Suppressor macrophage treated with lipopolysaccharide for 1 hour (primary cell): Measurements from ENCODE around the gene ZNF337.
A peak's percentile ranks its signal among the peaks of the same experiment; 100 is the strongest.
"Not testable (repeated sequence)": the region's sequence is repeated elsewhere in the genome, so short reads cannot be mapped to it uniquely, and the experiment has no call there.

Source experiments
- DNase-seq, 3 donors: peaks; one replicate each; pipeline ENCODE4 v3.0.0-alpha.2; 2020 to 2022

Gene ZNF337

DNA sequence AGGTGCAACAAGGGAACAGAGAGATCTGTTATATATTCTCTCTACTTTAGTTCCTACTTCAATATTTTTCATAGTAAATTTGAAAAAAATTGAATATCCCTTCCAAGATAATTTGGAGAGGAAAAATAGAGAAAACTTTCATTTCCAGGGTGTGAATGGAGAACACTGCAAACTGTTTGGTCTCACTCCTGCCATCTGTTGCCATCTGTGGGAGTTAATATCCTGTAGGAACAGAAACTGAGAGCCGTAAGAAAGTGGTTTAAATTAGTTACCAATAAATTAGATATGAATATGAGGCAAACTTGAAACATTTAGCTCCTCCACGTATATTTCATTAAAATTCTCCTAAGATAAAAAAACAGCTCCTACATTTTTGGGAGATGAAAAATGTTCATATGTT lies 4.2 kb downstream of the ZNF337 start:
- no peak for DNase-seq

DNA sequence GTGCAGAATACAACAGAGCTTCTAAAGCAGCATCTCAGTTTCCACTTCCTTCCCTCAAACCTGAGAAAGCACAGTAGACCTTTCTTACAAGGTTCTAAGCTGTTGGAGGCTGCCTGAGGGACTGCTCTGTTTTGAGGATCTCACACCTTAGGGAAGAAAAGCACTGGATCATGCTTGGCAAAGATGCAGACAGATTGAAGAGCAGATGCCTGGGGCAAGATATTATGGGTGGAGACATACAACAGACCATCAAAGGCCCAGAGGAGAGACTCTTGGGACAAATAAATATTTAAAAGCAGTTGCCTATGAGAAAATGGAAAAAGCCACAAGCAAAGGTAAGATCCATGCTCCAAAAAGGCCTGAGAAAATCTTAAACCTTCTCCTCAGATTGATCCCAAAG lies 6.2 kb downstream of the ZNF337 start:
- no peak for DNase-seq

DNA sequence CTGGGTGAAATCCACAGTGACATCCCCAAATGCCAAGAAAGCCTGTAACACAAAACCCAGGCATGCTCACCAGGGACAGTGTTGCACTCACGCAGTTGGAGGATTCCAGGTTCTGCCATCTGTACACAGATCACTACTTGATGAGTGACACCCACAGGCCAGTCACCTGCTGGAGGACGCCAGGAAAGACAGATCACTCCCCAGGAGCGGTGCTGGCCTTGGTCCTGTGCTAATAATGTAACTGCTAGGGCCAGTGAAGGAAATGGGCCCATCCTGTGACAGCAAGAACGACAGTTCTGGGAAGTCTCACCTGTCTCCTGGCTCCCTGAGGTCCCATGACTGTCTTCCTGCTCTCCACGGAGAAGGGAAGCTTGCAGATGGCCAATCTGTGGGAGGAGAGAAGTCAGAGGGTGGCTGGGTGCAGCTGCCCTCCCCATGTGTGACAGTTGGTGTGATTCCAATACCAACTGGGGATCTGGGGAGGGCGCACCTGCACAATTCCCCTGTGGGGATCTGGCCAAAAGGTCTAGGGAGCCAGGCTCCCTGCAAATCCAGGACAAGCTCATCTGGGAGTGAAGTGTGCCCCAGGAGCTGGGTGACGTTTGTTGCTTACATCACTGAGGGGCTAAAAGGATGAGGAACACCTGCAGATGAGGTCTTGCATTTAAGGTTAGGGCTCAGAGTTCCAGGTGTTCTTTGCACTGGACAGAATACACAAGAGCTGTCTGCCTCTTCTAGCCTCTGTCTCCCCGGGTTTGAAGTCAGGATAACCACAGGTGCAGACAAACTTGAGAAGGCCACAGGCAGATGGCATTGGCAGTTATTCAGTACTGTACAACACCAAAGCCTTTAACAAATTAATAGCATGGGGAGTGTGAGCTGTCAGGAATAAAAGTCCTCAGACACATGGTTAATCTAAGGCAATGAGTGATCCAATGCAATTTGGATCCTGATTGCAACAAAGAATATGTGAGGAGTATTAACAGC lies 10.3 kb downstream of the ZNF337 start:
- no peak for DNase-seq

DNA sequence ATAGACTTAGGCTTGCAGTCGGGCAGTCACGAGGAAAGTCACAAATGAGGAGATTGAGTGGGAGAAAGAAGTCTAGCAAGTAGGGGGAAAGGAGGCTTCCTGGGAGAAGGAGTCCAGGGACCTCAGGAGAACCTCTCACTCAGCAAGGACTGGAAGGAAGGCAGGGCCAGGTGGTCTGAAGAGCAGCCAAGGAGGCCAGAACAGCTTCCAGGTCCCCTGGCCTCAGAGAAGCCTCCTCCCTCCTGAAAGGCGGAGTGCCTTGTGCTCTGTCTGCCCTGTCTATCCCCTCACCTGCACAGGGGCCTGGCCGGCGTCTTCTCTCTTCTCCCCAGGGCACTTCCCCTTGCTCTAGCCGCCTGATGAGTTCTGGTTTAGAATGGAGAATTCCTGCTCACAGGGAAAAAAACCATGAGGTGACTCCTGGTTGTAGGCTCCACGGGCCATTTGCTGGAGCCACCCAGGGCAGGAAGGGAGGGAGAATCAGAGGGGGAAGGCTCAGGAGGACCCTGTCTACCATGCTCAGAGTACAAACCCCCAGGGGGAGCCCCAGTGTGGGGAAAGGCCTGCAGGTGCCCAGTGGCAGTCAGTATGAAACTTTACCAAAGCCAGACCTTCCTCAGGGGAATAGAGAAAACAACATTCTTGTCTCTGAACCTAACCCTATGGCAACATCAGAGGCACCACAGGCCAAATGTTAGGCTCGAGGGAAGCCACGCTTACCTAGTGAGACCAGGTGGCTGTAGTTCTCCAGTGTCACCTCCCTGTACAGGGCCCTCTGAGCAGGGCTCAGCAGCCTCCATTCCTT lies 11.2 kb downstream of the ZNF337 start:
- no peak for DNase-seq

DNA sequence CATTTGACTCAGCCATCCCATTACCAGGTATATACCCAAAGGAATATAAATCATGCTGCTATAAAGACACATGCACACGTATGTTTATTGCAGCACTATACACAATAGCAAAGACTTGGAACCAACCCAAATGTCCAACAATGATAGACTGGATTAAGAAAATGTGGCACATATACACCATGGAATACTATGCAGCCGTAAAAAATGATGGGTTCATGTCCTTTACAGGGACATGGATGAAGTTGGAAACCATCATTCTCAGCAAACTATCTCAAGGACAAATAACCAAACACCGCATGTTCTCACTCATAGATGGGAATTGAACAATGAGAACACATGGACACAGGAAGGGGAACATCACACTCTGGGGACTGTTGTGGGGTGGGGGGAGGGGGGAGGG lies 12.8 kb downstream of the ZNF337 start:
- DNase-seq, result not testable (repeated sequence)

DNA sequence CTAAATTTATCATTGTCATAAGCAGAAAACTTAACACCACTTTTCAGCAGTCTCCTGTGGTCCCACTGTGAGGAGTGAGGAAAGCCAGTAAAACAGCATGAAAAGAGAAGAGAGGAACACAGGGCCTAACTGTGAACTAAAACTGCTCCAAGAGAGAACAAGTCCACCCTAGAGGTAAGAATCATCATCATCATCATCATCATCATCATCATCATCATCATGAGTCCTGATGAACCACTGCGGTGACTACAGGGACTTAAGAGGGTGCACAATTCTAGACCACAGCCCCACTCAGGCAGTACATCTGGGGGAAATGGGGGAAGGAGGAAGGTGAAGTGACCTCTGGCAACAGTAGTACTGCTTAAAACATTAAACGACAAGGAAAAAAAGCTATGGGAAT lies 13.6 kb downstream of the ZNF337 start:
- DNase-seq, result no peak

DNA sequence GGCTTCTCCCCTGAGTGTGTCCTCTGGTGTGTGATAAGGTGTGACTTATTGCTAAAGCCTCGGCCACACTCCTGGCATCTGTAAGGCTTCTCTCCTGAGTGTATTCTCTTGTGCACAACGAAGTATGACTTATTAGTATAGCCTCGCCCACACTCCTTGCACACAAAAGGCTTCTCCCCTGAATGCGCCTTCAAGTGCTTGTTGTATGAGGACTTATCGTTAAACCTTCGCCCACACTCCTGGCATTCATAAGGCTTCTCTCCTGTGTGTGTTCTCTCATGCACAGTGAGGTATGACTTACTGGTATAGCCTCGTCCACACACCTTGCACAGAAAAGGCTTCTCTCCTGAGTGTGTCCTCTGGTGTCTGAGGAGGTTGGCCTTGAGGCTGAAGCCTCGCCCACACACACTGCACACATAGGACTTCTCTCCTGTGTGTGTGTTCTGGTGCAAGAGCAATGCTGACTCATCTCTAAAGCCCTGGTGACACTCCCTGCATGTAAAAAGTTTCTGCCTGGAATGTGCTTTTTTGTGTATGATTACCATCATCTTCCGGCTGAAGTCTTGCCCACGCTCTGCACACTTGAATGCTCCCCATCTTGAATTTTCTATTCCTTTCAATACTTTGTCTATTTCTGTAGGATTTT lies 20.4 kb downstream of the ZNF337 start:
- DNase-seq, result peak in 2 of 3 donors; percentile 34 to 39

DNA sequence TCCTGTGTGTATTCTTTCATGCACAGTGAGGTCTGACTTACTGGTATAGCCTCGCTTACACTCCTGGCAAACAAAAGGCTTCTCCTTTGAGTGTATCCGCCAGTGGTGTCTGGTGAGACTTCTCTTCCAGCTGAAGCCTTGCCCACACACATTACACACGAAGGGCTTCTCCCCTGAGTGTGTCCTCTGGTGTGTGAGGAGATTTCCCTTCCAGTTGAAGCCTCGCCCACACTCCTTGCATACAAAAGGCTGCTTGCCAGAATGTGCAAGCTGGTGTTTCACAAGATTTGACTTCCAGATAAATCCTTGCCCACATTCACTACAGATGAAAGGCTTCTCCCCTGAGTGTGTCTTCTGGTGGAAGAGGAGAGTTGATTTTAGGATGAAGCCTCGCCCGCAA lies 21.5 kb downstream of the ZNF337 start:
- no peak for DNase-seq

DNA sequence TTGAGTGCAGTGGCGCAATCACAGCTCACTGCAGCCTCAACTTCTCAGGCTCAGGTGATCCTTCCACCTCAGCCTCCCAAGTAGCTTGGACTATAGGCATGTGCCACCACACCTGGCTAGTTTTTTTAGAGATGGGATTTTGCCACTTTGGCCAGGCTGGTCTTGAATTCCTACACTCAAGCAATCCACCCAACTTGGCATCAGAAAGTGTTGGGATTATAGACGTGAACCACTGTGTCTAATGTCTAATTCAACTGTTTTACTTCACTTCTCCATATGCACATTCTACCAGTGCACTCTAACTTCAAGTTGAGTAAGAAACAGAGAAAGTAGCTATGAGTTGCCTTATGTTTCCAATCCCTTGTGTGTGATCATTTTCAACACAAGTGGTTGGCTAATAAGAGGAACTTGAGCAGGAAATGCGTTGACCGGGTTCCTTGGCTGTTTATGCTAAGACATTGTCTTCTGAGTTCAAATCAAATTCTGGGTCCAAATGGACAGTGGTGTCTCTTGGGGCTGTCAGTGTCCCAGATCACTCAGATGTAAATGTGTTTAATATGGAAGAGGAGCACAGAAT lies 23.9 kb downstream of the ZNF337 start:
- DNase-seq, result peak; percentile 23 to 32 (median 24)

DNA sequence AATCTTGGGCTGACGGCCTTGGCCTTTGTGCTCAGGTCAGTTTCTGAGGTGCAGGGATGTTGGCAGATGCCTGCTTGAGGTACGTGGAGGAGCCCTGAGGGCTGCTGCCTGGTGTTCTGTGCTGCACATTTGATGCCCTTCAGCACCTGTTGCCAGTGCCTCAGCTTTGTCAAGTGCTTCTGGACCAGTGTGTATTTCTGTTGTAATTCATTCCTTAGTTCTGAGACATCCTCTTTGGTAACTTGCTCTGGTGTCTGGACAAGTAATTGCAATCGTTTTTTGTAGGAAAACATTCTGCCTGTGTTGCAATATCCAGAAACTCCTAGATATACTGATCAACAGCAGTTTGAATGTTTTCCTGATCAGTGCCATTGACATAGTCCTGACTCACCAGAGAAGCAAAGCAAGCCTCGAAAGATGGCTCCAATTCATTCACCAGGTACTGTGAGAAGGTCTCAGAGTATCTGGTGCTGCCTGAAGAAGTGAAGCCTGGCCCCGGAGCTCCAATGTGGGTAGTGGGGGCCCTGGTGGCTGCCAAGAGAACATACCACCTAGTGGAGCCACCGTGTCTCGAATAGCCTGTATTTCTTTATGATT lies 26.7 kb downstream of the ZNF337 start:
- DNase-seq, result no peak

DNA sequence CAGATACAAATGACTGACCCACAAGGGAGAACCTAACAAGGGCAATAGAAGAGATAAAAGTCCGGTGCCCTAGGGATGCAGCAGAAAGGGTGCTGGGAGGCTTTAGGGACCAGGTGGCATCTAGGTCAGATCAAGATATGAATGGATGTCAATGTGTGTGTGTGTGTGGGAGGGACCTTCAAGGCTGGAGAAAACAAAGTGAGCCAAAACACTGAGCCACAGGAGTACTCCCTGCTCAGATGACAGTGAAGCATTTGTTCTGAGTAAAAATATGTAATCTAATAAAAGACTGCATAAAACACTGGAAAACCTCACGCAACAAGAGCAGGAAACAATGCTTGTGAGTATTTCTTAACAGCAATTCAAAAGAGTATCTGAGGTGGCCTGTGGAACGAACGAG lies 28.2 kb downstream of the ZNF337 start:
- no peak for DNase-seq

DNA sequence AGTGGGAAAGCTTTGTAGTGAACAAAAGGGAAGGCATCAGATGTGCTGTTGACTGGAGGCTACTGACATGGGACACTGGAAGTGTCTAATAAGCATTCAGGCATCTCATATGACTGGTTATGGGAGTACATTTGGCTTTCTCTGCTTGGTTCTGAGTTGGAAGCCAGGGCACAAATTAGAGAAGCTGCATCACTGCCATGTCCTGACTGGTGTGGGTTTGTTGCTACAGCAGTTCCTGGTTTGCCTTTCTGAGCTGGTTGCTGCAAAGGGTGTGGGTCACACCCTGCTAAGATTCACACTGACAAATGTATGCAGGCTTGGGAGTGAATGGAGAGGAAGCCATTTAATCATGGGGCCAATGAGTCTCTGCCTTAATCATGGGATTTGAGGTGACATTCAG lies 36.7 kb downstream of the ZNF337 start:
- DNase-seq, result peak in 2 of 3 donors; percentile 2 to 12

DNA sequence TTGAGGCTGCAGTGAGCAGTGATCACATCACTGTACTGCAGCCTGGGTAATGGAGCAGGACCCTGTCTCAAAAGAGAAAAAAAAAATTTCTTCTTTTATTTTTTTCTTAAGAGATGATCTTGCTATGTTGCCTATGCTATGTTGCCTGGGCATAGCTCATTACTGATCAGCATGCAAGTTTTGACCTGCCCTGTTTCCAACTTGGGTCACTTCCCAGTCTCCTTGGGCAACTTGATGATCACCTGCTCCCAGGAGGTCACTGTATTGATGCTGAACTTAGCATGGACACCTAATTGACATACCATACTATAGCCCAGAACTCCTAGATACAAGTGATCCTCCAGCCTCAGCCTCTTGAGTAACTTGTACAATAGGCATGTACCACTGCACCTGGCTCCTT lies 42.2 kb downstream of the ZNF337 start:
- DNase-seq, result no peak

DNA sequence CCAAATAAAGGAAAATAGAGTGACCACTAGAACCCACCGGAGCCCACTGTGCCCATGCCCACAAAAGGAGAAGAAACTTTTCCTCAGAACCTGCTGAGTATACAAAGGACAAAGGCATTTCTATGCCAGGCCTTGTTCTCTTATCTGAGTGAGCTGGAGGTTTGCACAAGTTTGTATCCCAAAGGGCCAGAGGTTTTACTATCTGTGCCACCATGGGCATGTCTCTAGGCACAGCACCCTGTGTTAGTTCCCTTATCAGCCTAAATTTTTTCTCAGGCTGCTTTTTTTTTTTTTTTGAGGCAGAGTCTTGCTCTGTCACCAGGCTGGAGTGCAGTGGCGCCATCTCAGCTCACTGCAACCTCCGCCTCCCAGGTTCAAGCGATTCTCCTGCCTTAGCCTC lies 43.8 kb downstream of the ZNF337 start:
- not testable (repeated sequence) for DNase-seq

DNA sequence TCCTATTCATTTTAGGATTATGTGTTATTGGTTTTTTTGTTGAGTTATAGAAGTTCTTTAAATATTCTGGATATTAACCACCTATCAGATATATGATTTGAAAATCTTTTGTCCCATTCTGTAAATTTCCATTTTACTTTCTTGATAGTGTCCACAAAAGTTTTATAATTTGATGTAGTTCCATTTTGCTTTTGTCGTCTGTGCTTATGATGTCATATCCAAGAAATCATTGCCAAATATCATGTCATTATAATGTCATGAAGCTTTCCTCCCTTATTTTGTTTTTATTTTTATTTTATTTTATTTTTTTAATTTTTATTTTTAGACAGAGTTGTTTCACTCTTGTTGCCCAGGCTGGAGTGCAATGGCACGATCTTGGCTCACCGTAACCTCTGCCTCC lies 51.8 kb downstream of the ZNF337 start:
- no peak for DNase-seq

DNA sequence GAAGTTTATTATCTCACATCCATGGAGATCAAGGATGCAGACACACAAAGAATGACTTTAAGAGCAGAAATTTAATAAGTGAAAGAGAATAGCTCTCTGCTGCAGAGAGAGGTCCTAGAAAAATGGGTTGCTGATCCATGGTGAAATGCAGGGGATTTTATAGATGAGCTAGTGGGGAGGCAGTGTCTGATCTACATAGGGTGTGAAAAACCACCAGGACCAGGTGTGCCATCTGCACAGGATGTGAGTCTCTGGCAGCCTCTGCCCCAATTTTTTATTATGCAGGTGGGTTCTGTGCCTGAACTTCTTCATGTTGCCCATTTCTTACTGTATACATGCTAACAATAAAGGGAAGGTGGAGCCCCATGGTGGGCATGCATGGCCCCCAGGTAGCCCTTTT lies 52.9 kb downstream of the ZNF337 start:
- DNase-seq, result no peak

DNA sequence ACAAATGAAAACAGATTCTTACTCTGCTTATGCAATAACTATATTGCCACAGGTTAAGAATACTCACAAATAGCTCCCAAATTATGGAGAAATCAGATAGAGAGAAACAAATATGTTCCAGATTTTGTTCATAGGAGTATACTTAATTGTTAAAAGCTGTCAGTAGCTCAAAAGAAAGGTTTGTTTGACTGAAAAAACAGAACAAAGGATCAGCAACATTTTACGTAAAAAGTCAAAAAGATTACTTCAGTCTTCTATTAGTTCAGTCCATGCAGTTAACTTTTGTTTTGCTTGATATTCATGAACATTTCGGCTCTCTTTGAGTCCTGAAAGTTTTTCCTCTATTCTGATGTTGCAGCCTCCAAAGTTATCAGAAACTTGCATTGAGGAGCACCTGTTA lies 59.4 kb downstream of the ZNF337 start:
- no peak for DNase-seq

DNA sequence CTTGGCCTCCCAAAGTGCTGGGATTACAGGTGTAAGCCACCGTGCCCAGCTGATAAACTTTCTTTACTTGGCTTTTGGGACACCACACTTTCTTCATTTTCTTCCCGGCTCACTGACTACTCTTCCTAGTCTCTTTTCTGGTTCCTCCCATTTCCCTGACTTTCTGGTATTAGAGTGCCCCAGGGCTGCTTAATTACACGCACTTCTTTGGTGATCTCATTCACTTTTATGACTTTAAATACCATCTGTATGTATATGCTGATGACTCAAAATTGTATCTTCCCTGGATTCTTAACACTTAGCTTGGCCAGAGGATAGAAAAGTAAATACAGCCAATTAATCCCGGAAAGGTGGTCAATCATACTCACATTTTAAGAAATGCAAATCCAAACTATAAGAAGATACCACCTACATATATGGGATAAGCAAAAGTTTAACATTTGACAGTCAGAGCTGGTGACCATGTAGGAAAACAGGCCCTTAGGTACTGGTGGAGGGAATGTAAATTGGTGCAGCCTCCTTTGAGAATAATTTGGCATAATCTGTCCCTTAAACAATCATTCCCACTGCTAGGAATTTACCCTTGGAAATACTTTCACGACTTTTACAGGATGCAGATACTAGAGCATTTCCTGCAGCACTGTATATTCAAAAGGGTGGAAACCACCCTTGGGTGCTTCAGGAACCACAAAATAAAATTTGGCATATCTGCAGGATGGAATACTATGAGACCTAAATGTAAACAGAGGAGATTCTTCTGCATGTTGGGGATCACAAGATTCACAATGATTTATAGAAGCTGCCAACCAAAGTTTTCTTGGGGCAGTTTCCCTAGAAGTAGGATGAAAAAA lies 63.5 kb downstream of the ZNF337 start:
- no peak for DNase-seq

DNA sequence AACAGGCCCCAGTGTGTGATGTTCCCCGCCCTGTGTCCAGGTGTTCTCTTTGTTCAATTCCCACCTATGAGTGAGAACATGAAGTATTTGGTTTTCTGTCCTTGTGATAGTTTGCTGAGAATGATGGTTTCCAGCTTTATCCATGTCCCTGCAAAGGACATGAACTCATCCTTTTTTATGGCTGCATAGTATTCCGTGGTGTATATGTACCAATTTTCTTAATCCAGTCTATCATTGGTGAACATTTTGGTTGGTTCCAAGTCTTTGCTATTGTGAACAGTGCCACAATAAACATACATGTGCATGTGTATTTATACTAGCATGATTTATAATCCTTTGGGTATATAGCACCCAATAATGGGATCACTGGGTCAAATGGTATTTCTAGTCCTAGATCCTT lies 66.0 kb downstream of the ZNF337 start:
- DNase-seq, result not testable (repeated sequence)

DNA sequence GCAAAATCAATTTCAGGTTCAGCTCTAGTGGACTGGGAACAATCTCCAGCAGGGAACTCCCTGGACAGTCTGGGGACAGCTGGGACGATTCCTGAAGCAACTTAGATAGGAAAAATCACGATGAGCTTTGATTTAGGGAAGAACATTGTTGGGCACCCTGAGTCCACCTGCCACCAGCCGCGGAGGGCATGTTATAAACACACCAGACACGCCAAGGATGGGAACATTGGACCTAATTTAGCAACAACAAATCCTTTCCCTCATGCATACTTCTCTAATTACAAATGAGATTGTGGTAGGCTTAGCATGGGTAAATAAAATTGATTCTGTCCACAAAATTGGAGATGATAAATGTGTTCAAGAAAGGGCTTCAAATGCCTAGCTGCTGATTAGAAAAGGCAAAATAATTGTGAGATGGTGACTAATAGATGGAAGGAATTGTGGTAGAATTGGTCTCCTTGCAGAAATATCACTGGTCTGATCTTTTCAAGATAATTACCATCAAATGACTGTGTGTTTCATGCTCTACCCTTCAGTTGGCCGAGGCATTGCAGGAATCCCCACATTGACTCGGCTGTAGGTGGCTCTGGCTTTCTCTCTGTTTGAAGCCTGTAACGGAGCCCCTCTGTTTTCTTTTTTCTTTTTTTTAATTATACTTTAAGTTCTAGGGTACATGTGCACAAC lies 66.7 kb downstream of the ZNF337 start:
- no peak for DNase-seq

DNA sequence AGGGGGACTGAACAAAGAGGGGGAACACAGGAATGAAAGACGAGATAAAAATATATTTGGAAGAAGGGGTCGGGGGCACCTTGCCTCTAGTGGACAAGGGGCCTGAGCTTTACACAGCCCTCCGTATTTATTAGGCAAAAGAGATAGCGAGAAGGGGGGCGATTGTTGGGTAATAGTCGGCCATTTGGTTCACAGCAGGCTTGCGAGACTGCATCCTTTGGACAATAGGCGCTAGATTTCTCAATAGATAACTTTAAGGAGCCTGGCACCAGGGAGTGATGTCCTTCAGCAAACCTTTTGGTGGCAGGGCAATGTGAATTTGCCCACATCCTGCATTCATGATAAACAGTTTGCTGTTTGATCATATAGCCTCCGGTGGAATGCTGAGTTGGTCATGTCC lies 69.9 kb downstream of the ZNF337 start:
- no peak for DNase-seq
